ENCODE results near the gene NFATC2.

The NFATC2 gene

GRCh38 chr20:51512645-51513044 is 29.9 kb downstream of the NFATC2 start:
- DNase-seq, result no peak

GRCh38 chr20:51511861-51512619 is 30.5 kb downstream of the NFATC2 start:
- no peak for DNase-seq

GRCh38 chr20:51510936-51511605 is 31.4 kb downstream of the NFATC2 start:
- DNase-seq, result no peak

- no peak for DNase-seq
Measured at GRCh38 chr20:51510169-51510568, 32.4 kb downstream of the NFATC2 start.

DNA sequence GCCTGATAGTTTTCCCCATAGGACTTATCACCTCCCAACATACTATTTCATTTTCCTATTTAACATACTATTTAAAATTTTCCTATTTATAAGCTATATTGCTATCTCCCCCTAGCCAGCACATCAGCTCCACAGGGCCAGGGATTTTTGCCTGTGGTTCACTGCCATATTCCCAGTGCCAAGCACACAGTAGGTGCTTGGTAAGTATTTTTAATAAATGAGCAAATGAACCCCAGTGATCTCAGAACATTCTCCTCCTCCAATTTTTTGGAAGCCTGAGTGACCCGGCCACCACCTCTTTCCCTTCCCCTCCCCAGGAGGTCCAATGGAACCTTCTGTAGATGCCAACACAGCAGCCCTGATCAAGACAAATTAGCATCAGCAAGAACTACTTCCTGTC is 33.3 kb downstream of the NFATC2 start:
- DNase-seq, result no peak

- DNase-seq, result no peak
Measured at GRCh38 chr20:51508780-51509179, 33.7 kb downstream of the NFATC2 start.

DNA sequence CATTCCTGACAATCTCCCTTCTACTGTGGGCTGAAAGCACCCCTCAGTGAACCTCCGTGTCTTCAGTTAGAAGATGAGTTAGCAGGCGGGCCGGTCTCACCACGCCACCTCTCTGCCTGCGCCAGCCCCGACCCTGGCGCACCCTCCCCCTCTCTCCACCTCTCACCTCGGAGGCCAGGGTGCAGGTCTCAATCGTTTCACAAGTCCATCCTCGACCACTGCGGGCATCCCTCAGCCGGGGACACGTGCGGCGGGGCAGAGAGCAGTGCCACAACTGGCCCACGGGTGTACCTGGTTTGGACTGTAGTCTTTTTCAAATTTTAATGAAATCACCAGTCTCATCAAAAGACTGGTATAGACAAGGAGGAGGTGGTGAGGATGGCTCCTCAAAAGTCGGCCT is 34.4 kb downstream of the NFATC2 start:
- DNase-seq, result no peak

GRCh38 chr20:51507216-51508036 is 35.1 kb downstream of the NFATC2 start:
- no peak for DNase-seq

- no peak for DNase-seq
Measured at GRCh38 chr20:51506527-51507215, 35.8 kb downstream of the NFATC2 start.

GRCh38 chr20:51505566-51505965 is 37.0 kb downstream of the NFATC2 start:
- no peak for DNase-seq

GRCh38 chr20:51503376-51503775 is 39.1 kb downstream of the NFATC2 start:
- DNase-seq, result no peak

GRCh38 chr20:51500936-51501335 is 41.6 kb downstream of the NFATC2 start:
- peak; percentile 56 for DNase-seq

GRCh38 chr20:51500311-51500710 is 42.2 kb downstream of the NFATC2 start:
- DNase-seq, result peak; percentile 72

DNA sequence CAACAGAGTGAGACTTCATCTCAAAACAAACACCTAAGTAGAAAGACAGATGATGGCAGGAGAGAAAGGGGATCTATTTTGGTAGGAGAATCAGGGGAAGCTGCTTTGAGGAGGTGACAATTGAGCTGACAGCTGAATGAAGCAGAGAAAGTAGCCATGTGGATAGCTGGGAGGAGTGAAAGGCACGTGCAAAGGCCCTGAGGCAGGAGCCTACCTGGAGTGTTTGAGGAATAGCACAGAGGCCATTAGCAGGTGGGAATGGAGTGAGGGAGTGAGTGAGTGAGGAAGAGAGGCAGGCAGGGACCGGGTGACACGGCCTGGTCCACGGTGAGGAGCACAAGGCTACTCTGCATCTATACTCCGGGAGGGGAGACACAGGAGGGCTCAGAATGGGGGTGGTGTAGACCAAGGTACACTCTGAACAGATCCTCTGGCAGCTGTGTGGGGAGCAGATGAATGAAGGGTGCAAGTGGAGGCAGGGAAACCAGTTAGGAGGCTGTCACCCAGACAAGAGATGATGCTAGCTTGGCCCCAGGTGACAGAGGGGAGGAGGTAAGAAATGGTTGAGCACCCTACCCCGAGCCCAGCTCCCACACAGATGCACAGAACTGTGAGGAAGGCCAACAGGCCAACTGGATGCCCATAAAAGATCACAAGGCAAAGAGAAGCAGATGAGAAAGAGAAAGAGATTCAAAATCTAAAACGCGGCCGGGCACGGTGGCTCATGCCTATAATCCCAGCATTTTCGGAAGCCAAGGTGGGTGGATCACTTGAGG is 43.6 kb downstream of the NFATC2 start:
- DNase-seq, result no peak

GRCh38 chr20:51497542-51498467 is 44.7 kb downstream of the NFATC2 start:
- peak; percentile 47 for DNase-seq

DNA sequence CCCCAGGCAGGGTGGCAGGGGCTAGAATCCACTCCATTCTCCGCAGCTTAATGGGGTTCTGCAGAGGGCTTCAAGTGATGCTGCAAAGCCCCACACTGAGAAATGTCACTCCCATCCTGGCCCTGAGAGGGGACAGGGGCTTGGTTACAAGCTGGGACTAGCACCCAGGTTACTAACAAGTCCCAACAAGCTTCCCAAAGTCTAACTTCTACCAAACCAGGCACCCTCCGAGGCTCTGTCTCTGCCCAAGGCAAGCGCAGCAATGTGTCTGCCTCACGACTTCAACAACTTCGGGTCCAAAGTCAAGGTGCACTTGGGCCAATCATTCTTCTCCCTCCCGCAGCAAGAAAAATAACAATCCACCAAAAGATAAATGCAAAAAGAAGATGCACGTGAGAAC is 45.6 kb downstream of the NFATC2 start:
- no peak for DNase-seq

DNA sequence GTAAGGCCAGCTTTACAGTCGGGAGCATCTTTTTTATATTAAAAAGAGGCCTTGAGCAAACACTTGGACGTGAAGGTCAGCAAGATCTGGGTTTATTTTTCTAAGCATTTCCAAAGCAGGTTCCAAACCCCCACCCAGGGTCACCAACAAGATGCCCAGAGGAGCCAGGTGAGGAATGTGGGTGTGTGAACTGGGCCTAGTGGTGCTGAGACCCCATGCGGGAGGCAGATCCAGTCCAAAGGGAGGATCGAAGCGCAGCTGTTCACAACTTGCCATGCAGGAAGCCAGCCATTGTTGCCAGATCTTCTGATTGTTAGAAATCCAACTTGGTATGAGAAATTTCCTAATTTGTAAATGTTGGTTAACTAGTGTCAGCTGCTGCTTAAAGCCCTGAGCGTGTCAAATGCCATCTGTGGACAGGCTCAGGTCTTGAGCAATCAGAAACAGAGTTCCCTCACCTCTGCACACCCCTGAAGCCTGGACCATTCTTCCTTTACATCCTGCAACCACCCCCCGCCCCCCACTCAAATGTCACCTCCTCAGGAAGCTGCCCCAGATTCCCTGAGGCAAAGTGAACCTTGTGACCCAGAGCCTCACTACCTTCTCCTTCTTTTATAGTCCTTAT is 46.5 kb downstream of the NFATC2 start:
- DNase-seq, result no peak

DNA sequence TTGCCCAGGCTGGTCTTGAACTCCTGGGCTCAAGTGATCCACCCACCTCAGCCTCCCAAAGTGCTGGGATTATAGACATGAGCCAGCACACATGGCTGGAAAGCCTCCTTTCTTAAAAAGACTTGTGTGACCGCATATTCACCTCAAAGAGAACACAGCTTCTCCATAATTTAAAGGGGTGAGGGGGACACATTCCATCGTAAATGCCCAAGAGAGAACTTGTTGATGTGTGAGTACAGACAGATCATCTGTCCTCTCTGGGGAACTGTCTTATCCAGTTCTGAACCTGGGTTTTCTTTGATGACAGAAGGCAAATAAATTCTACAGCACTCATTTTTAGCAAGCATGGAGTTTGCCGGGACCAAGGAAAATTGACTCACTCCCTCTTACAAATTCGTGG is 47.2 kb downstream of the NFATC2 start:
- DNase-seq, result no peak

- DNase-seq, result peak; percentile 25
Measured at GRCh38 chr20:51494241-51495110, 48.0 kb downstream of the NFATC2 start.
